ENCODE results near the gene ATP2A2.

ATP2A2 gene

GRCh38 chr12:110281549-110282299 is 677 bp downstream of the ATP2A2 start:
- TF ChIP-seq CTCF (conservative IDR thresholded peaks at IDR 0.05; ENCODE audit: control insufficient read depth, insufficient read depth, low read depth, low read length): no peak
- no peak for DNase-seq (ENCODE audit: low read depth)
- peak overlapping the region; percentile 76 for H3K4me3 ChIP-seq (ENCODE audit: control insufficient read depth, low read depth, low read length)

- TF ChIP-seq CTCF (conservative IDR thresholded peaks at IDR 0.05; ENCODE audit: control insufficient read depth, insufficient read depth, low read depth, low read length): no peak
- DNase-seq (ENCODE audit: low read depth): peak; percentile 65
- H3K4me3 ChIP-seq (ENCODE audit: control insufficient read depth, low read depth, low read length): peak overlapping the region; percentile 76
Observed at GRCh38 chr12:110282300-110282860, 1.3 kb downstream of the ATP2A2 start.

GRCh38 chr12:110282956-110283817 is 2.1 kb downstream of the ATP2A2 start:
- no peak for TF ChIP-seq CTCF (conservative IDR thresholded peaks at IDR 0.05; ENCODE audit: control insufficient read depth, insufficient read depth, low read depth, low read length)
- peak overlapping the region; percentile 76 for H3K4me3 ChIP-seq (ENCODE audit: control insufficient read depth, low read depth, low read length)
- no peak for DNase-seq (ENCODE audit: low read depth)

- peak overlapping the region; percentile 76 for H3K4me3 ChIP-seq (ENCODE audit: control insufficient read depth, low read depth, low read length)
- no peak for DNase-seq (ENCODE audit: low read depth)
- no peak for TF ChIP-seq CTCF (conservative IDR thresholded peaks at IDR 0.05; ENCODE audit: control insufficient read depth, insufficient read depth, low read depth, low read length)
Observed at GRCh38 chr12:110284597-110284996, 3.5 kb downstream of the ATP2A2 start.

- peak; percentile 57 for DNase-seq (ENCODE audit: low read depth)
- no peak for TF ChIP-seq CTCF (conservative IDR thresholded peaks at IDR 0.05; ENCODE audit: control insufficient read depth, insufficient read depth, low read depth, low read length)
- H3K4me3 ChIP-seq (ENCODE audit: control insufficient read depth, low read depth, low read length): no peak overlapping the region
Observed at GRCh38 chr12:110286623-110287022, 5.6 kb downstream of the ATP2A2 start.

- no peak for TF ChIP-seq CTCF (conservative IDR thresholded peaks at IDR 0.05; ENCODE audit: control insufficient read depth, insufficient read depth, low read depth, low read length)
- no peak for DNase-seq (ENCODE audit: low read depth)
- H3K4me3 ChIP-seq (ENCODE audit: control insufficient read depth, low read depth, low read length): no peak overlapping the region
Observed at GRCh38 chr12:110287986-110288385, 6.9 kb downstream of the ATP2A2 start.

All from fibroblast of mammary gland (primary cell).